Measurements from ENCODE around the gene KCNJ10.
A peak's percentile ranks its signal among the peaks of the same experiment; 100 is the strongest.
"Not testable (repeated sequence)": the region's sequence is repeated elsewhere in the genome, so short reads cannot be mapped to it uniquely, and the experiment has no call there.

The KCNJ10 gene

DNA sequence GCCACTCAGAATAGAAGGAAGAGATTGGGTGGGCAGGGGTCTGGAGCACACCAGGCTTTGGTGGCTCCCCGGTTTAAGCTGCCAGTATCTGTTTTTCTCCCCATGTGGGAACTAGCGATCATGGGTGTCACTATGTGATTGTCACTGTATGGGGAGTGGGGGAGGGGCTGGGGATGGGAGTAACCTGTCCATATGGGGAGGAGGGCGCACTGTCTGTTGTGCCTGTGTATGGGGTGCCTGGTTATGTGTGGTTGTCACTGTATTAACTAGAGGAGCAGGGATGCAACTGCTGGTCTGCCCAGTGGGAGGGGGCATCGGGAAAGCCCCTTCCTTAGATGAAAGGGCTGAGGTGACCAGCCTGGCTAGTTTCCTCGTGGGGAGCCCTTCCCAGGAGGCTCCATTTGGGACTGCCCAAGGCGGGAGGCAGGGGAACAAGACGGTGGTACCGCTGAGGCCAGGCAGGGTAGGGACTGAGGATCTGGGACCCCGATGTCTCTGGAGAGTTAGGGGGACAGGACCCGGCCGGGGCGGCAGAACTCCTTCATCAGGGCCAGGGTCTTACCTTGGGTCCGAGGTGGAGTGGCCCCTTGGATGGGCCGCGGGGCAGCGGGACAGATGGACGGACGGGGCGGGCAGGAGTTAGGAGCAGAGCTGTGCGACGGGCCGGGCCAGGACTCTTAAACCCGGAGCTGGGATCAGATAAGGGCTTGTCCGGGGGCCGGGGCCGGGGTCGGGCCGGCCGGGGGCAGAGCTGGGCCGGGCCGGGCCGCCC is at the start of gene KCNJ10:
Gene KCNJ10, minus strand, starts transcription at position 701 of the 772 bp plus-strand sequence. CDS start 27,628 bp downstream, outside the sequence.
- DNase-seq, result no peak

DNA sequence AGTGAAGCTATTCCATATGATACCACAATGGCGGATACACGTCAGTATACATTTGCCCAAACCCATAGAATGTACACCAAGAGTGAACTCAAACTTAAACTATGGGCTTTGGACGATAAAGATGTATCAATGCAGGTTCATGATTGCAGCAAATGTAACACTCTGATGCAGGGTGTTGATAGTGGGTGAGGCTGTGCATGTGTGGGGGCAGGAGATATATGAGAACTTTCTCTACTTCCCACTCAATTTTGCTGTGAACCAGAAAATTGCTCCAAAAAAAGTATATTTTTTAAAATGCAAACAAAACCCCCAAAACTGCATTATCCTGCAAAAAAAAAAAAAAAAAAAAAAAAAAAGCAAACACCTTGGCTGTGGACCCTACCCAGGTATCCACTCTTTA is 49.0 kb upstream of the KCNJ10 start:
- DNase-seq, result no peak

DNA sequence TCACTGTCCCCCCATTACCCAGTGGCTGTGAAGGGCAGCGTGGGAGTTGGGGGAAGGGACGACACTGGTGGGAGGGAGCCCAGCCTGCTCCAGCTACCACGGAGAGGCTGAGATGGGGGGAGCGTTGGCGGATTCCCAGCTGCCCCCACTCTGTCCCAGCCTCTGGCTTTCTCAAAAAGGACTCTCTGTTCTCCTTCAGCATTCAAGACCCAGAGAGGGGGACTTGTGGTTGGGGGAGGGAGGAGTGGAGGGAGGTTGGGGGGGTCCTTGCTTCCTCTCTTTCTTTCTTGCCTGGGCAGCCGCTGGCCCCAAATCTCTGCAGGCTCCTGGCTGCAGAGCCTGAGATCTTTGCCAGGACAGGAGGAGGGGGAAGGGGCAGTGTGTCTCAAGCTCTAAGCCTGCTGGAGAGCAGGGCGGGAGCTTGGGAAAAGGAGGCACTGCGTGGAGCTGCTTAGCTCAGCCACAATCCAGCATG is 47.8 kb upstream of the KCNJ10 start:
- peak; percentile 36 for DNase-seq

DNA sequence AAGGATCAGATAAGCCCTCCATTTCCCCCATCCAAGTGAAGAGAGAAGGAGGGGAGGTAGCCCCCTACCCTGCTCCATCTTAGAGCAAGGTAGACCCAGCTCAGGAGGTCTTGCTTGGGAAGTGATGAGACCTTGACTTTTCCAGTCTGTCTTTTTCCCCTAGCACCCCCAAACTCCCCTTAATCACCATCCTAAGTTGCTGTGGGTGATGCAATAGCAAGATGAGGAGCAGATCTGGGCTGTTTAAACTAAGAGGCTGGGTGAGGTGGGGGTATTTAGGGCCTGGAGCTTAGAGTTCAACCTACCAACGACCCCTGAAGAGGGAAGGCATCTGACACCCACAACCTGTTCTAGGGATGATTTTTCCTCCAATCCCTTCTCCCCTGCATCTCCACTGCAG is 47.3 kb upstream of the KCNJ10 start:
- DNase-seq, result no peak

DNA sequence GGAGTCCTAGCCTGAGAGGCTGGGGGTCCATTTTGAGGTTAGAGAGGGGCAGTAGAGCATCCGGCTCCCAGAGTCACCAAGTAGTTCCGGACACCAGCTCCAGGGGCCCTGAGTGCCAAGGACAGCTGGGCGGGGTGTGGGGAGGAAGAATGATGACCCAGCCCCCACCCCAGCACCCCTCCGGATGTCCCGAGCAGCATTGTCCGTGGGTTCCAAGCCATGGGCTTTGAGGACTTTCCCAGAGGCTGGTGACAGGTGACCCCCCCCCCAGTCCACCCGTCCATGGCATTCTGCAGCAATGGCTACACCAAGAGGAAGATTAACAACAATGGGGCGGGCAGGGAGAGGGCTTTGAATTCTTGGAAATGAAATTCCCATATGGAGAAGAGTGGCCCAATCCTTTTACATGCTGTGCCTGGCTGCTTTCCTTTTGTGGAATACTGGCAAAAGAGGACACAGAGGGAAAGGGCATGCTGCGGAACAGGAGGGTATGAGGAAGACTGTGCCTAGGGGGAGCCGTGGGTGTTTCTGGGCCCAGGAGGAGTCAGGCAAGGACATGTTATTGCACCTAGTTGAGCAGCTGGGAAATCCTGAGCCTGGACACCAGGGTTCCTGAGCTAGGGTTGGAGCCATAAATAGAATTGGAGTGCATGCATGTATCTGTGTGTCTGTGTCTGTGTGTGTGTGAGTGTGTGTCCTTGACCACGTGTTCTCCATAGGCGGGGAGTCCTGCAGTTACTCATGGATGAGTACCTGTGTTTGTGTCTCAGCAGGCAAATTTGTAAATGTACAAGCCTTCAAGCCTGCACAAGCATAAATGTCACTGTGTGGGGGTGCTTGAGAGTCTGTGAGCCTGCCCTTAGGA is 46.6 kb upstream of the KCNJ10 start:
- peak; percentile 49 for DNase-seq

DNA sequence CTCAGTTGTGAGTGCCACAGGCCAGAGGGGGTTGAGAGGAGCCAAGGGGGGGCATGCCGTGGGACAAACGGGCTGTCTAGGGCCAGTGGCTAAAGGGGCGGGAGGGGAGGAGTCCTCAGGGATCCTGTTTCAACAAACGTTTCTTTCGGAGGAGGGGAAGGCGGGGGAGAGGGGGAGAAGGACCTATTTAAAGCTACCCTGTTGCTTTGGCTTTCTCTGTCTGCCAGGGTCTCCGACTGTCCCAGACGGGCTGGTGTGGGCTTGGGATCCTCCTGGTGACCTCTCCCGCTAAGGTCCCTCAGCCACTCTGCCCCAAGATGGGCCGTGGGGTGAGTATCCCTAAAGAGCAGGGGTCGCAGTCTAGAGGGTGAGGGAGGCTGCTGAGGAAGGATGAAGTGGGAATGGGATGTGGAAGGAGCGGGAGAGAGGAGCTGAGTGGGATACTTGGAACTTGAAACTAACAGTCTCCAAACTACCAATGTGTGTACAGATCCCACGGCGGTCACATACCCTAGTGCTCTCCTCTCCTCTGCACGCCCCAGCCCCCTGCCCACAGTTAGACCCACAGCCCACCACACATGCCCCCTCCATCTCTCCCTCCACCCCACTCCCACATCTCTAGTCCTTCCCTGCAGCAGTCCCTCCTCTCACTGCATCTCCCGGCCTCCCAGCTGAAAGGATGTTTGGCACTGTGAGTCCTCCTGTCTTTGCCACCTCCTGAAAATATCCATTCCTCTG is 45.8 kb upstream of the KCNJ10 start, which contains the start of gene ATP1A2:
Gene ATP1A2, plus strand, starts transcription at position 215 of the 738 bp plus-strand sequence. Its CDS starts 103 bp downstream, at position 318.
- DNase-seq, result no peak

DNA sequence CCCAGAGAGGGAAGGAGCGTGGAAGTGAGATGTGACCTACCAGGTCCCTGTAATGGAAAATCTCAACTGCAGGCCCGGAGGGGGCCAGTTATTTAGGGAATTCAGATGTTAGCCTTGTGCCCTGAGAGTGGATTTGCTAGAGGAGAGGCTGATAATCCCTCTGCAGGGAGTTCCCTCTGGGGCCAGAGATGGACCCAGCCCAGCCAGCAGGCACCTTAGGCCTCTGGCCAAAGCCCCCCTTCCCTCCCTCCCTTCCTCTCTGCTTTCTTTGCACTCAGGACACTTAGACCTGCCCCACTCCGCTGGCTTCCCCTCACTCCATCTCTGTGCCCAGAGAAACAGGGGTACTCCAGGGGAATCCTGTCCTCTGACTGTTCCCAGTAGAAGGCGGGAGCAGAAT is 44.1 kb upstream of the KCNJ10 start:
- DNase-seq, result no peak

DNA sequence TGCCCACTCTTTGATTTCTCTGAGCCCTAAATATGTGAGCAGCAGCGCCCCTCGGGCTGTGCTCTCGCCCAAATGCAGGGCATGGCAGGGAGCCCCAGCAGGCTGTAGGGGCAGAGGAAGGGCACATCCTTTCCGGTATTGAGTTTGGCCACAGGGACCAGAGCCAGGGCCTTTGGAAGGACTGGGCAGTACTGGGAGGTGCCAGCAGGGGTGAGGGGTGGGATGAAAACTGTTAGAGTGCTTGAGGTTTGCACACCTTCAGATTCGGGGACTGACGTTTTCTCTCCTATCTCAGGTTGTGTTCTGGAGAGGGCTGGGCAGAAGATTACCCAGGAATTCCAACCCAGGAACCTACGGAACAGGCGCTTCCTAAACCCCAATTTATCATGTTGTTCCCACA is 43.4 kb upstream of the KCNJ10 start:
- DNase-seq, result no peak

DNA sequence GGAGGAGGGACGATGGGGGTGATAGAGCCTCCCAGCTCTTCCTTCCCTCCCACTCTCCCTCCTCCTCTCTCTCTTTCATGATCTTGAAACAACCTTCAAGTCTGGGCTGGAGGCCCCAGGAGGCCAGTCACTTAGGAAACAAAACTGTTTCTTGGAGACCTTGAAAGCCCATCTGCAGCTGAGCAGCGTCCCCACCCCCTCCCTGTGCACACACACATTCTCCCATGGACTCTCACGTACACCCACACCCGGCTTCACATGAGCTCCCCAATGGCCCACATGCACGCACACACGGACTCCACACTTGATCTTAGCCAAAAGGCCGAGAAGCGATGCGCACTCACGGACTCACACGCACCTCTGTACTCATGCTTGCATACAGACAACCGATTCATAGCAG is 42.4 kb upstream of the KCNJ10 start:
- DNase-seq, result no peak

DNA sequence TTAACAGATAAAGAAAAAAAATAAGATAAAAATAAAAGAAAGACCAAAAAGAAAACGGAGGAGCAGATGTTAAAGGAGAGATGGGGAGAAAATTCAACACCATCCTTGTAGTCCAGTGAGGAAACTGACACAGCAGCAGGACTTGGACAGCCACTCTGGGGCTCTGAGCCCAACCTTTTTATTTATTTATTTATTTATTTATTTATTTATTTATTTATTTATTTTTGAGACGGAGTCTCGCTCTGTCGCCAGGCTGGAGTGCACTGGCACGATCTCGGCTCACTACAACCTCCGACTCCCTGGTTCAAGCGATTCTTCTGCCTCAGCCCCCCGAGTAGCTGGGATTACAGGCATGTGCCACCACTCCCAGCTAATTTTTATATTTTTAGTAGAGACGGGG is 41.5 kb upstream of the KCNJ10 start:
- DNase-seq, result not testable (repeated sequence)

DNA sequence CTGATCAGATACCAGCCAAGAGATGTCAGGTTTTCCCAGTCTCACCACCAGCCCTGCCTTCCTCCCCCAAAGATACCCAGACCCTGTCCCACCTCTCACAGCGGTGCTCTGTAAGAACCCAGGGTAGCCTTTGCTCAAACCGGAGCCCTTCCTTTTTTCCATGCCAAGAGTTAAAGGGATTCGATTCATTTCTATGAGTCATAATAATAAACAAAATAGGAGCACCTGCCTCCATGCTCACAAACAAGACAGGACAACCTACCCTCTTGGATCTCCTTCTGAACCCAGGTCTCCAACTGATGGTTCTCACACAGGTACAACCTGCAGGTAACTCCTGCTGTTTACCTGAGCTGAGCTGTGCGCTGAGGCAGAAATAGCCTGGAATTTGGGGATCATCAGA is 39.7 kb upstream of the KCNJ10 start:
- no peak for DNase-seq

DNA sequence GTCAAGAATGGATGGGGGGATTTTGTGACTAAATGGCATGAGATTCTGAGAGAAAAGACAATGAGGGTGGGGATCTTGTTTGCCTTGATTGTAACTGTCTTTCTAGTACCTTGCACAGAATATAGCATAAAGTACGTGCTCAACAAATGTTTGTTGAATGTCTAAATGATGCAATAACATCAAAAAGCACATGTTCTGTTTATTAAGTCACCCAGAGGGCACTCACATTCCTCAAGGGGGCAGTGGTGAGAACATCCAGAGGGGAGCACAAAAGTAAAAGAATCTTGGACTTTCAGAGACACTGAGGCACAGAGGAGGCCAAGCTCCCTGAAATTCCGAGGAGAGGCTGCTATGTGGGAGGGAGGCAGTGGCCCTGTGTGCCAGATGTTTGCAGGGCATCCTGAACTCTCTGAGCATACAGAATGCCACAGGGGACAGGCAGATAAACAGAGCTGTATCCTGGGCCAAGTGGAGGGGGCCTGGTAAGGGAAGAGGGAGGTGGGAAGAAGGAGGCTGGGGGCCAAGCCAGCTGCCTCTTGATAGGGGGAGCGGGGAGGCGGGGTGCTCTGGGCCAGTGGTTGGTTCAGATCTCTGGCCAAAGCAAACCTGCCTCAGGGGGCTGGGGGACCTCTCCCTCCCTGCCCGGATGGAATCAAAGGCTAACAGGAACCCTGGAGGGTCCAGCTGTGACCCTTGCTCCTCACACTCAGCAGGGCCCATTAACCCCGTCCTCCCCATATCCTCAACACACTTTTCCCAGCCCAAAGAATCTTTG is 39.1 kb upstream of the KCNJ10 start:
- DNase-seq, result peak; percentile 60

DNA sequence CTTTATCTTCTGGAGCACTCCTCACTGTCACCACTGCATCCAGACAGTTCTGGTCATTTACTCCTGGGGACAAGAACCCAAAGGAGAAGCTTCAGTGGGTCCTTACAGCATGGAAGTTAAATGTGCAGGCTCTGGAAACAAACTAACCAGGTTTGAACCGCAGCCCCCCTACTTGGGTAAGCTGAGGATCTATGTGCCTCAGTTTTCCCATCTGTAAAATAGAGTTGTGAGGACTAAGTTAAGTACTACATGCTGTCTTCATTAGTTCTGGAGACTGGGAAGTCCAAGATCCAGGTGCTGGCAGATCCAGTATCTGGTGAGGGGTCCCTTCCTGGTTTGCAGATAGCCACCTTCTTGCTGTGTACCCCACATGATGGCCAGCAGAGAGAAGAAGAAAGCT is 37.6 kb upstream of the KCNJ10 start:
- DNase-seq, result no peak

DNA sequence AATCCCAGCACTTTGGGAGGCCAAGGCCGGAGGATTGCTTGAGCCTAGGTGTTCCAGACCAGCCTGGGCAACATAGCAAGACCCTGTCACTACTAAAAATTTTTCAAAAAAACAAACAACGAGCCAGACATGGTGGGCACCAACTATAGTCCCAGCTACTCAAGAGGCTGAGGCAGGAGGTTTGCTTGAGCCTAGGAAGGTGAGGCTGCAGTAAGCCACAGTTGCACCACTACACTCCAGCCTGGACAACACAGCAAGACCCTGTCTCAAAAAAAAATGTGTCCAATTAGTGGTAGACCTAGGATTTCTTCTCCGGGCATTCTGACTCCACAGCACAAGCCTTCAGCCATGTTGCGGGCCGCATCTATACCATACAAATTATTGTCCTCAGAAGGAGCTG is 35.2 kb upstream of the KCNJ10 start:
- no peak for DNase-seq

DNA sequence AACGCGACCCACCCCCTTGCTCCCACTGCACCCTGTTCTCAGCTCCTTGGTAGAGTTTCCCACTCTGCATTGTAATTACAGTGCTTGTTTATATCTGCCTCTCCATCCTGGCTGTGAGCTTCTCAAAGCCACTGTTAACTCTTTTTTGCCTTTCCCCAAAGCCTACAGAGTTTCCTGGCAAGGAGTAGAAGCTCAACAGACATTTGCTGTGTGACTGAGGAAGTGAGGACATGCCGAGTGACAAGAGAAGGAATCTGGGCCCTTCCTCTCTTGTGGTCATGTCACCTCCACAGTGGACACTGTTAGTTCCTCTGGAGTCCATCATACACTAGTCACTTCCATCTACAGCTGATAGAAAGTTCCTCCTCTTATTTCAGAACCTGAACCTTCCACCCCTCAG is 34.5 kb upstream of the KCNJ10 start:
- DNase-seq, result no peak

DNA sequence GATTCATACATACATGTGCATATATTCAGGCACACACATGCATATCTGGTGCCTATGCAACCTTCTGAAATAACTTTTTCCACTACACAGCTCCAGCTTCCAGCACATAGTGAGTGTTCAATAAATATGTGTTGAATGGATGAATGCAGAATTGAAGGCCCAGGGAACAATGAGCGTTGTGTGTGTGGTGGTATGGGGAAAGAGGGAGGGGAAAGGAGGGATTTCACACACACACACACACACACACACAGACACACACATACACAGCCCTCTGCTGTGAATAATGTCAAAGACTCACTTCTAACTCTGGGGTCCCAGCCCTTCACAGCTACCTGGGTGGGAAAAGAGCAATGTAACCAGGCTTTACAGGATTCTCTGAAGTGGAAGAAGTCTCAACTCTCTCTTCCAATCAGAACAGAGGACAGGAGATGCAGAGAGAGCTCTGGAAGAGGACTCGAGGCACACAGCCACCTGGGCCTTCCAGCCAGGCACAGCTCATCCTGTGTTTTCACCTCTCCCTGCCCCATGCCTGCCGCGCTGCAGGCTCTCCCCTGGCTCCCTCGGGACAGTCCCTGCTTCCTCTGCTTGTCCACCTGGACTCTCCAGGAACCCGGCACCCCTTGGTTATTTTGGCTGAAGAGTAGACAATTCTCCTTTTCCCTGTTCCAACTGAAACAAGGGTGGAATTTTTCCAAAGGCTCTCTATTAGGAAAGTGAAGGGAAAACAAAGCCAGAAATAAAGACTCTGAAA is 33.9 kb upstream of the KCNJ10 start:
- DNase-seq, result no peak

DNA sequence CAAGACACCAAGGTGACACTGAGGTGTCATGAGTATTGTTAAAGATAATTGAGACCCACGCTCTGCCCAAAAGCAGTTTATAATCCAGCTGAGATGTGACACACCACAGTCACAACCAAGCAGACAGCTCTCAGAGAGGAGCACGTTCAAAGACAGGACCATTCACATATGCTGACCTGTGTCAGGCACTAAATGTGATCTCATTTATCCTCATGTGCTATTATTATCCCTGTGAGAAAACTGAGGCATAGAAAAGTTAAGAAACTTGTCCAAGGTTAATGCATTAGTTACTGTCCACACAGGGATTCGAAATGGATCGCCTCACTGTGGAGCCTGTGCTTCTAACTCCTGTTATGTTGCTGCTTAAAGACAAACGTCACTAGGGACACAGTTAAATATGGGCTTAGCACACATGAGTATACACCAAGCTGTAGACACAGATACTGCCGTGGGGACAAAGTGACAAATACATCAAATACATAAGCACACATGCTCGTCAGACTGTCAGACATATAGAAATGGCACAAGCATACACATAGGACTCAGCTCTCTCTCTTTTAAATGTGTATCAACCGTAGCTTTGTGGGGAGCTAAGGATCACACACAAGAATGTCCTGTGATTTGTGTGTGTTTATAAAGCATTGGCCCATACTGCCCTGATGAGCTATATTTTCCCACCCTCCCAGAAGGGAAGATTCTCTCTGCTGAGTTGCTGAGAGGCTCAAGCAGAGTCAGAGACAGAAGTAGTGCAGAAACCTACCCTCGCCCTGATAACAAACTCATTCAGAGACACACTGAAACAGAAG is 32.0 kb upstream of the KCNJ10 start:
- DNase-seq, result no peak

DNA sequence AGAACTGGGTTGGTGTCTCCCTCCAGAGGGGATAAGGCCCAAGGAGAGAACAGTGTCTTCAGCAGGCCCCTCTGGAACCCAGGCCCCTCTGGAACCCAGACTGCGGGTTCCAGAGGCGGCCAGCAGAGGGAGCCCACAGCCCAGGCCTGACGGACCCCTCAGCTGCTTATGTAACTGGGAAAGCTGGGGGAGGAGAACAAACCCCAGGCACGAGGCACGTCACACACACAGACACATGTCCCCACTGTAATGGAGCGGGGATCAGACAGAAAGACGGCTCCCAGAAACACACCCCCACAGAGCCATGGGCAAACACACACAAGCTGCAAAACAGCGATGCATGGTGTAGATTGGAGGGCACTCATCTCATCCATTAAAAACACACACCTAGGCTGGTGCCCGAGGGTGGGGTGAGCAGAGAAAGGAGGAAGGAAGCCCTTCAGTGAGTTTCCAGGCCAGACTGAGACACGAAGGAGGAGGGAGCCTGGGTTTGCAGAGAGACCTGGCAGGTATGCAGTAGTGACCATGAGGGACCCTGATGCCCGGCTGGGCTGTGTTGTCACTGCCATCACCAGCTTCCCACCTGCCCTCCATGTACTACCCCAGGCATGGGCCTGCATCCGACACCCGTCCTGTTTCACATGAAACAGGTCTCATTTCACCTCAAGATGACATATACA is 31.2 kb upstream of the KCNJ10 start:
- peak; percentile 76 for DNase-seq

DNA sequence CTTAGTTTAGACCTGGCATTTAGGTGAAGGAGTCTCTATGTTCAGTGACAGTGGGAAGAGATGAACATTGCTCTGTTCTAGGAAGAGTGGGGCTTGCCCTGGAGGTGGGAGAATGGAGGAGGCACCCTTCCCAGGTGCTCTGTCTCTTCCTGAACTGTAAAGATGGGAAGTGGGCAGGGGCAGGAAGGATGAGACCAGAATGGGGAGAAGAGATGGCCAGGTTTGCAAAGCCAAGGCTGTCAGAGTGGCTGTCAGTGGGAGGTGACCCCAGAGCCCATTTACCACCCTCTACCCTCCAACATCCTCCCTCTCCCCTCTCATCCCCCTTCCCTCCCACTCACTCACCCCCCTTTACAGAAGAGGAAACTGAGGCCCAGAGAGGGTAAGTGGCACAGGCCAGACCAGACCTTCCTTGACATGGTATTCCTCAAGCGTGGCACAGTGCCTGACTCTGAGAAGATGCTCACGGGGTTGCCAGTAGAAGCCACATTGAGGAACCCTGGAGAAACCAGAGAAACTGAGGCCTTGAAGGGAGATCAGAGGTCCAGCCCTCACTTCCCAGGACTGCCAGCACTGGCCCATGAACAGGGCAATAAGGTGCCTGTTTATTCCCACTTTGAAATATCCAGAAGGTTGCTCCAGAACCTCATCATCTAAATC is 29.9 kb upstream of the KCNJ10 start:
- DNase-seq, result no peak

All from fibroblast of skin of right biceps (primary cell).